K562 (cell line): ENCODE measurements around the gene THSD8. TPM values are rescaled to one million over a fixed set of nuclear protein-coding genes. Genes with fewer than 3 reads are reported as not detected.

Experiments used
- CHD4 ChIP-seq: fragments of 200-600 bp; sonication (generic); IDR thresholded peaks from 3 replicates; pipeline ENCODE4 v1.6.1; 2012; ENCODE audit warnings: low read depth, mild to moderate bottlenecking, mixed read lengths, low read length, inconsistent platforms; ENCODE audit not compliant: insufficient read depth, insufficient replicate concordance, poor library complexity, severe bottlenecking
- FOSL1 ChIP-seq: fragments of 200-800 bp; sonication (Bioruptor generic); conservative IDR thresholded peaks from 2 replicates; pipeline ENCODE4 v1.6.1; 2016; ENCODE audit warnings: missing genetic modification characterization, missing compliant biosample characterization
- FOXP4 ChIP-seq: sonication (generic); formaldehyde crosslinking; IDR thresholded peaks from 2 replicates; pipeline ENCODE4 v1.8.0; 2022; ENCODE audit warnings: mild to moderate bottlenecking, missing genetic modification reagents, borderline replicate concordance
- HOXB6 ChIP-seq: fragments of 250-450 bp; sonication (Bioruptor Pico); IDR thresholded peaks from 2 replicates; pipeline ENCODE4 v1.5.1; 2022; ENCODE audit warnings: mild to moderate bottlenecking, borderline replicate concordance
- LARP7 ChIP-seq: fragments of 450-650 bp; IDR thresholded peaks from 2 replicates; pipeline ENCODE4 v1.6.1; 2016
- MAFK ChIP-seq: IDR thresholded peaks from 2 replicates; pipeline ENCODE4 v1.6.1; 2011; ENCODE audit warnings: low read length, improper control_type of control experiment
- MEIS2 ChIP-seq: fragments of 450-650 bp; IDR thresholded peaks from 2 replicates; pipeline ENCODE4 v1.6.1; 2014; ENCODE audit warnings: mild to moderate bottlenecking; ENCODE audit not compliant: partially characterized antibody
- NELFE ChIP-seq: IDR thresholded peaks from 2 replicates; pipeline ENCODE4 v1.6.1; 2011; ENCODE audit warnings: mild to moderate bottlenecking; ENCODE audit not compliant: insufficient read depth, insufficient read length
- RBFOX2 ChIP-seq: fragments of 200-400 bp; formaldehyde crosslinking; IDR thresholded peaks from 2 replicates; pipeline ENCODE4 v1.6.1; 2017; ENCODE audit warnings: low read depth, mild to moderate bottlenecking, low read length, moderate library complexity
- RBM17 ChIP-seq: fragments of 200-400 bp; formaldehyde crosslinking; IDR thresholded peaks from 2 replicates; pipeline ENCODE4 v1.6.1; 2017; ENCODE audit warnings: low read depth, mild to moderate bottlenecking, low read length, borderline replicate concordance
- RBM39 ChIP-seq: fragments of 200-400 bp; formaldehyde crosslinking; optimal IDR thresholded peaks from 2 replicates; pipeline ENCODE3; 2018; ENCODE audit warnings: low read depth, low read length
- RFX5 ChIP-seq: IDR thresholded peaks from 2 replicates; pipeline ENCODE4 v1.6.1; 2011; ENCODE audit warnings: low read depth, mild to moderate bottlenecking, improper control_type of control experiment, low read length
- SMARCE1 ChIP-seq: fragments of 450-650 bp; IDR thresholded peaks from 2 replicates; pipeline ENCODE4 v1.7.1; 2016; ENCODE audit warnings: mild to moderate bottlenecking
- TARDBP ChIP-seq: fragments of 450-650 bp; IDR thresholded peaks from 2 replicates; pipeline ENCODE4 v1.6.1; 2016
- TBP ChIP-seq: optimal IDR thresholded peaks from 2 replicates; pipeline ENCODE3; 2011; ENCODE audit warnings: low read depth, low read length, improper control_type of control experiment
- TRIM28 ChIP-seq: fragments of 450-650 bp; IDR thresholded peaks from 2 replicates; pipeline ENCODE4 v1.6.1; 2017
- WHSC1 ChIP-seq: IDR thresholded peaks from one replicate; pipeline ENCODE4 v1.6.1; 2012; ENCODE audit warnings: low read length, control low read depth, inconsistent platforms
- ZFPM2 ChIP-seq: fragments of 250-450 bp; sonication (Bioruptor Pico); IDR thresholded peaks from 2 replicates; pipeline ENCODE4 v1.5.1; 2022; ENCODE audit warnings: mild to moderate bottlenecking
- ZNF280A ChIP-seq: fragments of 450-650 bp; IDR thresholded peaks from 2 replicates; pipeline ENCODE4 v1.6.1; 2018; ENCODE audit warnings: mild to moderate bottlenecking, low read depth; ENCODE audit not compliant: partially characterized antibody
- ZNF518B ChIP-seq: fragments of 250-450 bp; sonication (Bioruptor Pico); IDR thresholded peaks from 2 replicates; pipeline ENCODE4 v1.5.0; 2021; ENCODE audit warnings: mild to moderate bottlenecking, moderate library complexity
- ZNF561 ChIP-seq: fragments of 450-650 bp; formaldehyde crosslinking; conservative IDR thresholded peaks from 2 replicates; pipeline ENCODE4 v1.4.0; 2020; ENCODE audit warnings: mild to moderate bottlenecking, moderate library complexity
- ZNF699 ChIP-seq: fragments of 250-450 bp; sonication (Bioruptor Pico); IDR thresholded peaks from 2 replicates; pipeline ENCODE4 v1.8.0; 2021; ENCODE audit warnings: mild to moderate bottlenecking, moderate library complexity; ENCODE audit not compliant: insufficient replicate concordance
- polyA plus RNA-seq, 8 experiments: library from polyadenylated mRNA; depleted of rRNA in 4 of 8; stranded (reverse) in 5 of 8; unstranded in 3 of 8; fragments of >200 nt; fragmentation: Nextera tagmentation in 2 of 8; fragmentation: Illumina TruSeq in 1 of 8; extraction: Ambion mirVana in 2 of 8; extraction: Trizol in 1 of 8; gene quantifications; 2 replicates each; pipeline versions ENCODE4 v1.2.1 to v1.2.3, GENCODE V29; 2011 to 2014; ENCODE audit warnings: inconsistent platforms in 1 of 8, missing spikeins in 1 of 8
- total RNA-seq, 7 experiments: library from RNA; depleted of rRNA in 6 of 7; stranded (reverse); fragments of >200 nt in 6 of 7; fragmentation: Illumina TruSeq in 2 of 7; extraction: Trizol in 2 of 7; gene quantifications; 2 replicates each; pipeline versions ENCODE4 v1.2.1 to v1.2.3, GENCODE V29; 2011 to 2021; ENCODE audit warnings: low replicate concordance in 1 of 7

Gene THSD8
- total and polyA plus RNA-seq, 9 of the 15 experiments (the other 6 are each of a cell fraction or from before 2014, with no cell fraction given) = 8.4 to 42.4 (median 19.9) TPM; not detected in 2

GRCh38 chr19:12793290-12794195 lies 8.3 kb upstream of the THSD8 start (continued):
- TF ChIP-seq ZNF280A = no peak
- TF ChIP-seq NELFE = no peak
- TF ChIP-seq TRIM28 = no peak
- TF ChIP-seq FOXP4 = no peak
- TF ChIP-seq RBM39 = no peak
- no peak for TF ChIP-seq MAFK
- TF ChIP-seq RFX5 = peak; percentile 86
- no peak for TF ChIP-seq RBM17
- no peak for TF ChIP-seq WHSC1
- no peak for TF ChIP-seq ZFPM2 (CRISPR knock-in tag)
- no peak for TF ChIP-seq ZNF699 (CRISPR knock-in tag)
- TF ChIP-seq LARP7 = no peak
- TF ChIP-seq HOXB6 (CRISPR knock-in tag) = no peak
- TF ChIP-seq ZNF518B (CRISPR knock-in tag) = no peak
- TF ChIP-seq TARDBP = 0 out of 2 replicates have a peak, but pooled peaks have one; percentile 38
- TF ChIP-seq TBP = no peak
- TF ChIP-seq SMARCE1 = no peak
- no peak for TF ChIP-seq ZNF561 (CRISPR knock-in tag)
- peak; percentile 68; the same call in 1 of the 2 replicates for TF ChIP-seq FOSL1 (tag)
- TF ChIP-seq RBFOX2 = peak; percentile 79
- no peak for TF ChIP-seq CHD4
- peak; percentile 68 for TF ChIP-seq MEIS2
